Epithelial cell of prostate (primary cell): ENCODE results near the gene CACNA1A.
"Not testable (repeated sequence)": the region's sequence is repeated elsewhere in the genome, so short reads cannot be mapped to it uniquely, and the experiment has no call there.

ENCODE experiments used
- DNase-seq: peaks from one replicate; pipeline ENCODE4 v3.0.0-alpha.2; 2011; ENCODE audit warnings: low read depth, low spot score
- H3K27ac ChIP-seq: fragments of 450-650 bp; 2 replicates; pipeline ENCODE4 v1.5.1; 2017; ENCODE audit warnings: mild to moderate bottlenecking

CACNA1A gene

GRCh38 chr19:13286195-13286985, 219.9 kb downstream of the CACNA1A start:
- DNase-seq, result no peak
- H3K27ac ChIP-seq, result no peak overlapping the region

- no peak overlapping the region for H3K27ac ChIP-seq
- DNase-seq, result no peak
Measured at GRCh38 chr19:13284929-13285928, 221.1 kb downstream of the CACNA1A start.

- DNase-seq, result no peak
- no peak overlapping the region for H3K27ac ChIP-seq
Measured at GRCh38 chr19:13283871-13284270, 222.4 kb downstream of the CACNA1A start.

GRCh38 chr19:13282486-13283065, 223.7 kb downstream of the CACNA1A start:
- H3K27ac ChIP-seq, result no peak overlapping the region
- no peak for DNase-seq

- H3K27ac ChIP-seq, result no peak overlapping the region
- DNase-seq, result no peak
Measured at GRCh38 chr19:13281567-13282291, 224.6 kb downstream of the CACNA1A start.

GRCh38 chr19:13277104-13277809, 229.0 kb downstream of the CACNA1A start:
- H3K27ac ChIP-seq, result no peak overlapping the region
- DNase-seq, result peak; percentile 16

- no peak for DNase-seq
- no peak overlapping the region for H3K27ac ChIP-seq
Measured at GRCh38 chr19:13275016-13275722, 231.1 kb downstream of the CACNA1A start.

GRCh38 chr19:13270514-13271105, 235.7 kb downstream of the CACNA1A start:
- DNase-seq, result no peak
- H3K27ac ChIP-seq, result no peak overlapping the region

GRCh38 chr19:13269348-13269747, 236.9 kb downstream of the CACNA1A start:
- H3K27ac ChIP-seq, result no peak overlapping the region
- no peak for DNase-seq

GRCh38 chr19:13267889-13268288, 238.4 kb downstream of the CACNA1A start:
- no peak for DNase-seq

GRCh38 chr19:13267131-13267530, 239.1 kb downstream of the CACNA1A start:
- no peak for DNase-seq

More at GRCh38 chr19:13267889-13268288, 238.4 kb downstream of the CACNA1A start:
- H3K27ac ChIP-seq, result no peak overlapping the region

GRCh38 chr19:13262450-13262849, 243.8 kb downstream of the CACNA1A start:
- no peak overlapping the region for H3K27ac ChIP-seq
- no peak for DNase-seq

More at GRCh38 chr19:13267131-13267530, 239.1 kb downstream of the CACNA1A start:
- no peak overlapping the region for H3K27ac ChIP-seq

GRCh38 chr19:13260883-13261653, 245.2 kb downstream of the CACNA1A start:
- peak overlapping the region; percentile 75 for H3K27ac ChIP-seq
- peak; percentile 79 for DNase-seq

GRCh38 chr19:13256918-13257317, 249.4 kb downstream of the CACNA1A start:
- no peak for DNase-seq
- no peak overlapping the region for H3K27ac ChIP-seq

- DNase-seq, H3K27ac ChIP-seq: not testable (repeated sequence)
Measured at GRCh38 chr19:13256398-13256797, 249.9 kb downstream of the CACNA1A start.

GRCh38 chr19:13255719-13256059, 250.6 kb downstream of the CACNA1A start:
- no peak overlapping the region for H3K27ac ChIP-seq
- no peak for DNase-seq

GRCh38 chr19:13255041-13255718, 251.1 kb downstream of the CACNA1A start:
- DNase-seq, result no peak
- no peak overlapping the region for H3K27ac ChIP-seq
